ENCODE measurements around the gene ITGAD.
"Not testable (repeated sequence)": the region's sequence is repeated elsewhere in the genome, so short reads cannot be mapped to it uniquely, and the experiment has no call there.

Gene ITGAD

GRCh38 chr16:31440516-31441184, 47.5 kb downstream of the ITGAD start:
- no peak overlapping the region for H3K27ac ChIP-seq (ENCODE audit: insufficient read depth, low read length, poor library complexity, severe bottlenecking)
- H3K36me3 ChIP-seq (ENCODE audit: control insufficient read depth, insufficient read depth, low read length) = no peaks in the 10 kb centered on the region
- H3K9me3 ChIP-seq (ENCODE audit: control insufficient read depth, low read length) = no peaks in the 10 kb centered on the region
- no peak overlapping the region for H3K4me3 ChIP-seq (ENCODE audit: insufficient read depth, low read depth, low read length, poor library complexity, severe bottlenecking)
- no peaks in the 10 kb centered on the region for H3K4me1 ChIP-seq (ENCODE audit: control insufficient read depth, insufficient read depth, low read length, poor library complexity, severe bottlenecking)
- no peak for DNase-seq
- no peaks in the 10 kb centered on the region for H3K27me3 ChIP-seq (replicated peaks; ENCODE audit: control insufficient read depth, insufficient read depth, low read length, poor library complexity, severe bottlenecking)

GRCh38 chr16:31441956-31442355, 48.8 kb downstream of the ITGAD start:
- Histone ChIP-seq H3K4me3 (ENCODE audit: insufficient read depth, low read depth, low read length, poor library complexity, severe bottlenecking) (no peak overlapping the region), H3K27me3 (replicated peaks; ENCODE audit: control insufficient read depth, insufficient read depth, low read length, poor library complexity, severe bottlenecking) (no peaks in the 10 kb centered on the region), H3K4me1 (ENCODE audit: control insufficient read depth, insufficient read depth, low read length, poor library complexity, severe bottlenecking) (no peaks in the 10 kb centered on the region), H3K36me3 (ENCODE audit: control insufficient read depth, insufficient read depth, low read length) (no peaks in the 10 kb centered on the region), H3K27ac (ENCODE audit: insufficient read depth, low read length, poor library complexity, severe bottlenecking) (no peak overlapping the region), H3K9me3 (ENCODE audit: control insufficient read depth, low read length) (no peaks in the 10 kb centered on the region)
- DNase-seq = no peak

GRCh38 chr16:31445931-31446330, 52.8 kb downstream of the ITGAD start:
- H3K27ac ChIP-seq (ENCODE audit: insufficient read depth, low read length, poor library complexity, severe bottlenecking); H3K4me1 ChIP-seq (ENCODE audit: control insufficient read depth, insufficient read depth, low read length, poor library complexity, severe bottlenecking); H3K36me3 ChIP-seq (ENCODE audit: control insufficient read depth, insufficient read depth, low read length); DNase-seq; H3K4me3 ChIP-seq (ENCODE audit: insufficient read depth, low read depth, low read length, poor library complexity, severe bottlenecking); H3K9me3 ChIP-seq (ENCODE audit: control insufficient read depth, low read length); H3K27me3 ChIP-seq (replicated peaks; ENCODE audit: control insufficient read depth, insufficient read depth, low read length, poor library complexity, severe bottlenecking): not testable (repeated sequence)

GRCh38 chr16:31451201-31451600, 58.1 kb downstream of the ITGAD start:
- H3K27me3 ChIP-seq (replicated peaks; ENCODE audit: control insufficient read depth, insufficient read depth, low read length, poor library complexity, severe bottlenecking) = no peaks in the 10 kb centered on the region
- H3K36me3 ChIP-seq (ENCODE audit: control insufficient read depth, insufficient read depth, low read length) = no peaks in the 10 kb centered on the region
- peaks cover 3% of the 10 kb centered on the region for H3K4me1 ChIP-seq (ENCODE audit: control insufficient read depth, insufficient read depth, low read length, poor library complexity, severe bottlenecking)
- DNase-seq = no peak
- no peaks in the 10 kb centered on the region for H3K9me3 ChIP-seq (ENCODE audit: control insufficient read depth, low read length)
- no peak overlapping the region for H3K4me3 ChIP-seq (ENCODE audit: insufficient read depth, low read depth, low read length, poor library complexity, severe bottlenecking)
- H3K27ac ChIP-seq (ENCODE audit: insufficient read depth, low read length, poor library complexity, severe bottlenecking) = no peak overlapping the region

DNA sequence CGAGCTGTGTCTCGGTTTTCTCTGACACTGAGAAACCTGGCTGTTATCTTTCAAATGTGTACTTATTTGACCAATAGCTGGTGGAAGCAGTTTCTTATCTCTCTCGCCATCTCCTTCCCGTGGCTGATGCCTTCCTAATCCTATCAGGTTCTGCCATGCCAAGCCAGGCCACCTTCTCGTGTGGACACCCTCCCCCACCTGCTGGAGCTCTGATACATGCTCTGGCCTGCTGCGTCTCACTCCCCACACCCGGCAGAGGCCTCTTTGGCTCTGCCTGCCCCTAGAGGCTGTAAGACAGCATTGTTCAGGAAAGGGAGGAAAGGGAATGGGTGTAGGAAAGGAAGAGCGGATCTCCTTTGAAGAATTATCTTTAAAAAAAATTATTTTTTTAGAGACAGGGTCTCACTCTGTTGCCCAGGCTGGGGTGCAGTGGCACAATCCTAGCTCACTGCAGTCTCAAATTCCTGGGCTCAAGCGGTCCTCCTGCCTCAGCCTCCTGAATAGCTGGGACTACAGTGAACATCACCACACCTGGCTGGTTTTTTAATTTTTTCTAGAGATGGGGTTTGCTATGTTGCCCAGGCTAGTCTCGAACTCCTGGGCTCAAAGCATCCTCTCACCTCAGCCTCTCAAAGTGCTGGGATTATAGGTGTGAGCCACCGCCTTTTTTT, 58.7 kb downstream of the ITGAD start:
- H3K4me3 ChIP-seq (ENCODE audit: insufficient read depth, low read depth, low read length, poor library complexity, severe bottlenecking) = no peak overlapping the region
- H3K27ac ChIP-seq (ENCODE audit: insufficient read depth, low read length, poor library complexity, severe bottlenecking) = no peak overlapping the region
- DNase-seq = no peak
- no peaks in the 10 kb centered on the region for H3K36me3 ChIP-seq (ENCODE audit: control insufficient read depth, insufficient read depth, low read length)
- H3K9me3 ChIP-seq (ENCODE audit: control insufficient read depth, low read length) = no peaks in the 10 kb centered on the region
- no peaks in the 10 kb centered on the region for H3K27me3 ChIP-seq (replicated peaks; ENCODE audit: control insufficient read depth, insufficient read depth, low read length, poor library complexity, severe bottlenecking)
- H3K4me1 ChIP-seq (ENCODE audit: control insufficient read depth, insufficient read depth, low read length, poor library complexity, severe bottlenecking) = peaks cover 3% of the 10 kb centered on the region

GRCh38 chr16:31452631-31453106, 59.5 kb downstream of the ITGAD start:
- H3K4me3 ChIP-seq (ENCODE audit: insufficient read depth, low read depth, low read length, poor library complexity, severe bottlenecking) = no peak overlapping the region
- no peak for DNase-seq

GRCh38 chr16:31453255-31454204, 60.4 kb downstream of the ITGAD start:
- no peak overlapping the region for H3K27ac ChIP-seq (ENCODE audit: insufficient read depth, low read length, poor library complexity, severe bottlenecking)
- H3K27me3 ChIP-seq (replicated peaks; ENCODE audit: control insufficient read depth, insufficient read depth, low read length, poor library complexity, severe bottlenecking) = no peaks in the 10 kb centered on the region
- no peak overlapping the region for H3K4me3 ChIP-seq (ENCODE audit: insufficient read depth, low read depth, low read length, poor library complexity, severe bottlenecking)
- no peaks in the 10 kb centered on the region for H3K9me3 ChIP-seq (ENCODE audit: control insufficient read depth, low read length)
- no peak for DNase-seq
- H3K4me1 ChIP-seq (ENCODE audit: control insufficient read depth, insufficient read depth, low read length, poor library complexity, severe bottlenecking) = peaks cover 11% of the 10 kb centered on the region
- no peaks in the 10 kb centered on the region for H3K36me3 ChIP-seq (ENCODE audit: control insufficient read depth, insufficient read depth, low read length)

More at GRCh38 chr16:31452631-31453106, 59.5 kb downstream of the ITGAD start:
- peaks cover 3% of the 10 kb centered on the region for H3K4me1 ChIP-seq (ENCODE audit: control insufficient read depth, insufficient read depth, low read length, poor library complexity, severe bottlenecking)
- H3K9me3 ChIP-seq (ENCODE audit: control insufficient read depth, low read length) = no peaks in the 10 kb centered on the region
- H3K27ac ChIP-seq (ENCODE audit: insufficient read depth, low read length, poor library complexity, severe bottlenecking) = no peak overlapping the region
- no peaks in the 10 kb centered on the region for H3K27me3 ChIP-seq (replicated peaks; ENCODE audit: control insufficient read depth, insufficient read depth, low read length, poor library complexity, severe bottlenecking)
- no peaks in the 10 kb centered on the region for H3K36me3 ChIP-seq (ENCODE audit: control insufficient read depth, insufficient read depth, low read length)

DNA sequence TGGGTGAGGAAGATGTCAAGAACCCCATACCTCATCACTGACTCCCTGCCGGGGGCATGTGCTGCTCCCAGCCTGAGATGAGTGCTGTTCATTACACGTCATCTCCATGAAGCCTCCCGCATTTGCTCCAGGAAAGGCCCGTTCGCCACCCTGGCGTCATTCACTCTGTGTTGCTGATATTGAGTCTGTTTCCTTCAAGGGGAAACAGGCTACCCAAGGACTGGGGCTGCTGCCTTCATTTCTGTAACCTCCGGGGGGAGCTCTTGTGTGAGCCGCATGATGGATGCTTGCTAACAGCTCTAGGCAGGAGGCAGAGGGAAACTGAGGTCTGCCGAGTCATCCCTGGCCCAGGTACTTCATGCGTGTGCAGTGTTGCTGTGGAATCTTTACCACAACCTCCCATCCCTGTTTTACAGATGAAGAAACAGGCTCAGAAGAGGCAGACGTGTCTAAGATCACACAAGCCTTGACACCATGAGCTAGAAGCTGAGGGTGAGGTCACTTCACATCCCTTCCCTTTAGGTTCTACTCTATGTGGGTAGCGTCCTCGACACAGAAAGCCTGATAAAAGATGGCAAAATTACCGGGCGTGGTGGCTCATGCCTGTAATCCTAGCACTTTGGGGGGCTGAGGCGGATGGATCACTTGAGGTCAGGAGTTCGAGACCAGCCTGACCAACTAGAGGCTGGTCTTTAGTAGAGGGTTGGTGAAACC, 62.6 kb downstream of the ITGAD start:
- Histone ChIP-seq H3K9me3 (ENCODE audit: control insufficient read depth, low read length) (no peaks in the 10 kb centered on the region), H3K4me3 (ENCODE audit: insufficient read depth, low read depth, low read length, poor library complexity, severe bottlenecking) (no peak overlapping the region), H3K27me3 (replicated peaks; ENCODE audit: control insufficient read depth, insufficient read depth, low read length, poor library complexity, severe bottlenecking) (no peaks in the 10 kb centered on the region), H3K36me3 (ENCODE audit: control insufficient read depth, insufficient read depth, low read length) (no peaks in the 10 kb centered on the region), H3K4me1 (ENCODE audit: control insufficient read depth, insufficient read depth, low read length, poor library complexity, severe bottlenecking) (peaks cover 25% of the 10 kb centered on the region), H3K27ac (ENCODE audit: insufficient read depth, low read length, poor library complexity, severe bottlenecking) (no peak overlapping the region)
- no peak for DNase-seq

GRCh38 chr16:31456988-31457360, 63.8 kb downstream of the ITGAD start:
- no peaks in the 10 kb centered on the region for H3K36me3 ChIP-seq (ENCODE audit: control insufficient read depth, insufficient read depth, low read length)
- H3K4me3 ChIP-seq (ENCODE audit: insufficient read depth, low read depth, low read length, poor library complexity, severe bottlenecking) = no peak overlapping the region
- DNase-seq = no peak
- H3K27me3 ChIP-seq (replicated peaks; ENCODE audit: control insufficient read depth, insufficient read depth, low read length, poor library complexity, severe bottlenecking) = no peaks in the 10 kb centered on the region
- H3K27ac ChIP-seq (ENCODE audit: insufficient read depth, low read length, poor library complexity, severe bottlenecking) = no peak overlapping the region
- H3K9me3 ChIP-seq (ENCODE audit: control insufficient read depth, low read length) = no peaks in the 10 kb centered on the region
- peaks cover 25% of the 10 kb centered on the region for H3K4me1 ChIP-seq (ENCODE audit: control insufficient read depth, insufficient read depth, low read length, poor library complexity, severe bottlenecking)

Data from effector memory CD4-positive, alpha-beta T cell (primary cell).